Heart right ventricle (tissue), 16 donors: ENCODE results near the gene ARHGEF4. TPM values are rescaled to one million over a fixed set of nuclear protein-coding genes. Genes with fewer than 3 reads are reported as not detected.
A peak's percentile ranks its signal among the peaks of the same experiment; 100 is the strongest.

Experiments used
- ATAC-seq, 8 donors: fragments of 200-7000 bp; cut with Tn5 transposase; one replicate each; pipeline ENCODE4 v1.9.1; 2020; ENCODE audit warnings: mild to moderate bottlenecking in 8 of 8, moderate library complexity in 8 of 8, moderate number of reproducible peaks in 1 of 8
- DNase-seq, 2 donors: peaks; one replicate each; pipeline ENCODE4 v3.0.0-alpha.2; 2020
- H3K27ac ChIP-seq, 10 donors: fragments of 200-600 bp; sonication (generic) in 2 of 10; one replicate each; pipeline versions ENCODE4 v1.5.0 to v1.8.0; 2020 to 2022; ENCODE audit warnings: mild to moderate bottlenecking in 3 of 10
- H3K27me3 ChIP-seq, 7 donors: fragments of 200-600 bp; one replicate each; pipeline ENCODE4 v1.8.0; 2021 to 2022; ENCODE audit warnings: mild to moderate bottlenecking in 2 of 7
- H3K36me3 ChIP-seq, 9 donors: fragments of 200-600 bp; sonication (generic) in 1 of 9; one replicate each; pipeline versions ENCODE4 v1.5.0 to v1.8.0; 2020 to 2022; ENCODE audit warnings: mild to moderate bottlenecking in 2 of 9
- H3K4me1 ChIP-seq, 9 donors: fragments of 200-600 bp; sonication (generic) in 1 of 9; one replicate each; pipeline versions ENCODE4 v1.5.0 to v1.8.0; 2020 to 2022; ENCODE audit warnings: mild to moderate bottlenecking in 4 of 9
- H3K4me3 ChIP-seq, 10 donors: fragments of 200-600 bp; sonication (generic) in 2 of 10; one replicate each; pipeline versions ENCODE4 v1.5.0 to v1.8.0; 2020 to 2022; ENCODE audit warnings: mild to moderate bottlenecking in 7 of 10, moderate library complexity in 2 of 10
- H3K9me3 ChIP-seq, 11 donors: fragments of 200-600 bp in 10 of 11; sonication (generic) in 2 of 11; one replicate each; pipeline versions ENCODE4 v1.5.0 to v1.8.0; 2013 to 2022; ENCODE audit warnings: mild to moderate bottlenecking in 2 of 11, control low read depth in 1 of 11, moderate library complexity in 1 of 11
- CTCF ChIP-seq, 9 donors: fragments of 200-600 bp; sonication (generic) in 2 of 9; IDR thresholded peaks; one replicate each; pipeline versions ENCODE4 v1.5.0 to v1.8.0; 2021 to 2022; ENCODE audit warnings: antibody characterized with exemption in 9 of 9, mild to moderate bottlenecking in 5 of 9, moderate library complexity in 1 of 9
- WGBS, 2 donors: extraction: QIAGEN DNeasy Blood & Tissue Kit; methylation state at CpG; one replicate each; pipeline ENCODE4 v1.1.7; 2013; ENCODE audit warnings: inconsistent platforms in 1 of 2; 5-methylcytosine and 5-hydroxymethylcytosine counted together
- intact Hi-C, 10 donors: fragments of 100-400 bp; cut with DNase I; formaldehyde crosslinking; loops; one replicate each; pipeline versions ENCODE4 v1.11.1 to v1.14.2; 2022
- polyA plus RNA-seq, 2 donors: library from polyadenylated mRNA; stranded (reverse); fragments of 200-250 nt; gene quantifications; one replicate each; pipeline ENCODE4 v1.2.3, GENCODE V29; 2013
- total RNA-seq, 10 donors: library from RNA; stranded (reverse); fragmentation: NEBNext Ultra II Directional in 3 of 10; extraction: Animal tissue kit (Norgen Biotek cat#: 25700) in 3 of 10; gene quantifications; one replicate each; pipeline versions ENCODE4 v1.2.1 to v1.2.4, GENCODE V29; 2021 to 2023
- donor health status: Arrhythmogenic right ventricular cardiomyopathy.
- donor health status: ischemic (EF 13 %, LVEDD 7.1; RV severe dilation, severe dysfunction).
- donor health status: healthy with polysubstance abuse.
- donor health status: DM: no; HTN: yes; CAD: no.
- donor health status: DM: no; HTN: no; CAD: no.
- donor health status: ischemic (EF 25% LVEDD 6.9; RV normal size, moderate dysfunction).
- donor health status: ischemic (EF 25% LVEDD 5.7; RV mildly dilated, moderate dysfunction).
- donor health status: healthy.
- donor health status: DM: yes; HTN: yes; CAD: no.
- donor health status: Ischemic cardiomyopathy.
- donor health status: ischemic (EF 35%, LVEDD 5.7; RV mildly dilated, moderate dysfunction).
- donor health status: nonischemic (EF 11% LVEDD 7.7; RV severe dilation, severe dysfunction).
- donor health status: DM: yes; HTN: yes; CAD: no.
- donor health status: PGD.
- donor health status: ischemic (EF 29% LVEDD 5.4; RV normal size, mild dysfunction).
- donor health status: nonischemic (EF 23%, LVEDD 6.1; RV moderate dilation, normal function).

Gene ARHGEF4
- total and polyA plus RNA-seq, 12 donors: 0.67 to 6.5 (median 3.4) TPM

- 66 to 75% methylated on average over 21 of the region's 21 CpGs for WGBS, 2 donors
- intact Hi-C loops: no loop called here
Measured at GRCh38 chr2:130918393-130918792, 81.7 kb downstream of the ARHGEF4 start.

GRCh38 chr2:130920415-130921163 lies 83.9 kb downstream of the ARHGEF4 start:
- Histone ChIP-seq H3K36me3 (no peaks in the 10 kb centered on the region), H3K9me3 (no peaks in the 10 kb centered on the region), H3K4me1 (no peaks in the 10 kb centered on the region), H3K27ac (no peak overlapping the region), H3K4me3 (no peak overlapping the region), H3K27me3 (peaks cover 0 to 29% (median 23%) of the 10 kb centered on the region in 7 donors)
- WGBS, 2 donors: 37 to 42% methylated on average over 7 of the region's 7 CpGs
- TF ChIP-seq CTCF (IDR thresholded peaks at IDR 0.05): peak; percentile 55 to 84 (median 76)
- DNase-seq (peak; percentile 44 to 46), ATAC-seq (peak in 4 of 8 donors; percentile 42 to 60 (median 50))
- intact Hi-C loops: loop anchor here in 9 of 10 donors (1.0 to 10.0 kb wide), 6 partner anchors 122 to 126 kb away; no protein-coding TSS in a partner anchor

More at GRCh38 chr2:130918393-130918792, 81.7 kb downstream of the ARHGEF4 start:
- Histone ChIP-seq H3K4me3 (no peak overlapping the region), H3K27ac (no peak overlapping the region), H3K36me3 (no peaks in the 10 kb centered on the region), H3K9me3 (no peaks in the 10 kb centered on the region), H3K27me3 (peaks cover 0 to 47% (median 36%) of the 10 kb centered on the region in 7 donors), H3K4me1 (no peaks in the 10 kb centered on the region)
- TF ChIP-seq CTCF (IDR thresholded peaks at IDR 0.05): no peak
- ATAC-seq: no peak
- no peak for DNase-seq

GRCh38 chr2:130921164-130921476 lies 84.4 kb downstream of the ARHGEF4 start:
- no peaks in the 10 kb centered on the region for H3K4me1 ChIP-seq
- intact Hi-C loops: loop anchor here in 6 of 10 donors (2.0 to 10.0 kb wide), 4 partner anchors 122 to 126 kb away; no protein-coding TSS in a partner anchor
- H3K27me3 ChIP-seq: peaks cover 0 to 24% (median 18%) of the 10 kb centered on the region in 7 donors
- H3K36me3 ChIP-seq: no peaks in the 10 kb centered on the region
- no peak for DNase-seq
- WGBS, 2 donors: 83 to 84% methylated on average over 8 of the region's 8 CpGs
- no peak overlapping the region for H3K27ac ChIP-seq
- ATAC-seq: no peak
- no peak for TF ChIP-seq CTCF (IDR thresholded peaks at IDR 0.05)
- H3K4me3 ChIP-seq: no peak overlapping the region
- H3K9me3 ChIP-seq: no peaks in the 10 kb centered on the region

GRCh38 chr2:130922417-130922816 lies 85.7 kb downstream of the ARHGEF4 start:
- no peak for ATAC-seq
- H3K27me3 ChIP-seq: peaks cover 0 to 16% (median 5%) of the 10 kb centered on the region in 7 donors
- TF ChIP-seq CTCF (IDR thresholded peaks at IDR 0.05): no peak
- no peaks in the 10 kb centered on the region for H3K4me1 ChIP-seq
- 82 to 92% methylated on average over 2 of the region's 2 CpGs for whole genome bisulfite sequencing, 2 donors
- H3K36me3 ChIP-seq: no peaks in the 10 kb centered on the region
- H3K9me3 ChIP-seq: peaks cover 0 to 10% (median 0%) of the 10 kb centered on the region in 11 donors
- DNase-seq: no peak
- intact Hi-C loops: loop anchor here in 3 of 10 donors (5.0 to 10.0 kb wide), 2 partner anchors 125 to 128 kb away; no protein-coding TSS in a partner anchor
- H3K4me3 ChIP-seq: no peak overlapping the region
- H3K27ac ChIP-seq: no peak overlapping the region
